ENCODE data around the gene SP100. TPM values are rescaled to one million over a fixed set of nuclear protein-coding genes. Genes with fewer than 3 reads are reported as not detected.

The SP100 gene
- total and polyA plus RNA-seq, 2 of the 13 experiments (the other 11 are each of a cell fraction or from before 2014, with no cell fraction given), result 12.6 to 16.5 TPM

GRCh38 chr2:230590333-230590732 lies 174.3 kb downstream of the SP100 start:
- in situ Hi-C loops (cut with HindIII; ENCODE audit: extremely low pct_ligation_motif_present, low pct_unique_long_range_greater_than_20kb) (no loop called here), intact Hi-C loops (cut with micrococcal nuclease; ENCODE audit: unreplicated experiment) (no loop called here)
- POLR2A ChIA-PET, result no interaction called here
- H3K79me2 ChIP-seq (ENCODE audit: insufficient read depth, low read length), result no peaks in the 10 kb centered on the region
- no peaks in the 10 kb centered on the region for H3K9me3 ChIP-seq (ENCODE audit: low read length)
- H3K36me3 ChIP-seq (replicated peaks in 1 of 2; ENCODE audit: control insufficient read depth in 1 of 2, insufficient read depth in 2 of 2, low read length in 2 of 2), result no peaks in the 10 kb centered on the region
- no peak overlapping the region for H3K9ac ChIP-seq (ENCODE audit: insufficient read depth, low read depth, low read length)
- no peaks in the 10 kb centered on the region for H4K20me1 ChIP-seq (ENCODE audit: insufficient read depth, low read length)
- no TSS peak for BruUV-seq (replicated peaks)
- H3K27ac ChIP-seq (ENCODE audit: extremely low read length, insufficient read depth, low read length), result no peak overlapping the region
- no peaks in the 10 kb centered on the region for H3K4me1 ChIP-seq (ENCODE audit: insufficient read depth, low read length)
- FAIRE-seq (no peak), DNase-seq (ENCODE audit: low spot score) (no peak), ATAC-seq (no peak)
- no peak for TF ChIP-seq FOXO4 (CRISPR knock-in tag; conservative IDR thresholded peaks at IDR 0.05)
- no peak for TF ChIP-seq ZNF414 (CRISPR knock-in tag; IDR thresholded peaks at IDR 0.05)
- TF ChIP-seq ZBTB26 (CRISPR knock-in tag; IDR thresholded peaks at IDR 0.05; ENCODE audit: borderline replicate concordance), result no peak
- no peak for TF ChIP-seq STAT6 (CRISPR knock-in tag; IDR thresholded peaks at IDR 0.05; ENCODE audit: borderline replicate concordance)
- no peak for TF ChIP-seq ZNF746 (CRISPR knock-in tag; IDR thresholded peaks at IDR 0.05)
- no peak for TF ChIP-seq ZNF562 (CRISPR knock-in tag; IDR thresholded peaks at IDR 0.05; ENCODE audit: borderline replicate concordance)
- TF ChIP-seq PHB2 (IDR thresholded peaks at IDR 0.05; ENCODE audit: partially characterized antibody), result no peak
- TF ChIP-seq RARA (CRISPR knock-in tag; IDR thresholded peaks at IDR 0.05), result no peak
- TF ChIP-seq DNMT3B (CRISPR knock-in tag; conservative IDR thresholded peaks at IDR 0.05), result no peak
- TF ChIP-seq SCMH1 (CRISPR knock-in tag; IDR thresholded peaks at IDR 0.05; ENCODE audit: borderline replicate concordance), result no peak
- peaks cover 2 to 17% of the 10 kb centered on the region in 2 experiments; a peak in 4 of 5 replicates for H3K27me3 ChIP-seq (ENCODE audit: control insufficient read depth in 1 of 2, insufficient read depth in 2 of 2, low read length in 2 of 2)
- no peak overlapping the region for H3K4me2 ChIP-seq (ENCODE audit: low read depth, low read length)
- H2AFZ ChIP-seq (ENCODE audit: low read length), result no peak overlapping the region
- WGBS (ENCODE audit: low lambda C conversion rate), result 19% methylated on average over 3 of the region's 3 CpGs
- no peak overlapping the region for H3K4me3 ChIP-seq (replicated peaks in 1 of 3; ENCODE audit: insufficient read depth in 1 of 3, low read depth in 2 of 3, low read length in 3 of 3)
- CTCF ChIA-PET (ENCODE audit: low intra/inter-chr PET ratio, low total read pairs), result no interaction called here

Data from HepG2 (cell line).